Esophagus squamous epithelium (tissue), 5 donors: ENCODE measurements around the gene NOM1. TPM values are rescaled to one million over a fixed set of nuclear protein-coding genes. Genes with fewer than 3 reads are reported as not detected.
"Not testable (repeated sequence)": the region's sequence is repeated elsewhere in the genome, so short reads cannot be mapped to it uniquely, and the experiment has no call there.

Source experiments
- DNase-seq: peaks from one replicate; lab custom pipeline; 2025; lab: John Stamatoyannopoulos, UW
- H3K27ac ChIP-seq, 4 donors: fragments of 200-600 bp; sonication (generic); one replicate each; pipeline ENCODE4 v1.5.1; 2016 to 2019; ENCODE audit warnings: mild to moderate bottlenecking in 1 of 4
- H3K27me3 ChIP-seq, 4 donors: fragments of 200-600 bp; sonication (generic); 1 replicate in 3 of 4; 2 replicates in 1 of 4; pipeline versions ENCODE4 v1.5.1 to v1.6.0; 2017 to 2021; ENCODE audit warnings: antibody characterized with exemption in 1 of 4
- H3K36me3 ChIP-seq, 3 donors: fragments of 200-600 bp; sonication (generic); one replicate each; pipeline ENCODE4 v1.5.1; 2016 to 2019
- H3K4me1 ChIP-seq, 3 donors: fragments of 200-600 bp; sonication (generic); one replicate each; pipeline ENCODE4 v1.5.1; 2017 to 2019
- H3K4me3 ChIP-seq, 4 donors: fragments of 200-600 bp; sonication (generic); 1 replicate in 3 of 4; 2 replicates in 1 of 4; pipeline ENCODE4 v1.5.1; 2016 to 2019; ENCODE audit warnings: mild to moderate bottlenecking in 2 of 4, moderate library complexity in 1 of 4
- H3K9me3 ChIP-seq, 3 donors: fragments of 200-600 bp; sonication (generic); one replicate each; pipeline ENCODE4 v1.5.1; 2016 to 2019
- POLR2A ChIP-seq, 4 donors: fragments of 450-650 bp; IDR thresholded peaks; one replicate each; pipeline ENCODE4 v1.6.1; 2017; ENCODE audit warnings: antibody characterized with exemption in 4 of 4, mild to moderate bottlenecking in 4 of 4, moderate library complexity in 3 of 4
- WGBS, 2 donors: methylation state at CpG; one replicate each; pipeline ENCODE4 v1.1.5; 2018; 5-methylcytosine and 5-hydroxymethylcytosine counted together
- intact Hi-C: fragments of 100-400 bp; cut with DNase I; formaldehyde crosslinking; loops from one replicate; pipeline ENCODE4 v1.15.0; 2022
- total RNA-seq, 4 donors: library from RNA; depleted of rRNA; stranded (reverse); fragments of >200 nt; gene quantifications; one replicate each; pipeline ENCODE4 v1.1.0, GENCODE V29; 2016
- TF ChIP-seq, protein P1 (sequence below), 6 experiments: fragments of 450-650 bp in 4 of 6; fragments of 200-600 bp in 2 of 6; sonication (generic) in 2 of 6; IDR thresholded peaks; one replicate each; pipeline ENCODE4 v1.5.1; 2016 to 2019; ENCODE audit warnings: antibody characterized with exemption in 6 of 6, mild to moderate bottlenecking in 4 of 6, moderate library complexity in 4 of 6
- donor health status: DM: yes; HTN: yes; CAD: no.

The NOM1 gene
- total RNA-seq: 10 to 100 TPM in 3 of 4 donors, 1 to 10 TPM in 1; 4.6 to 26.9 (median 17.8) TPM

GRCh38 chr7:156949541-156950380 lies at the start of gene NOM1:
Gene NOM1 (plus strand): TSS chr7:156949712. CDS start chr7:156949738, 26 bp downstream.
- peak within 1 kb of the TSS; percentile 78 to 99 (median 90) for H3K4me3 ChIP-seq
- peak; percentile 24 for DNase-seq
- H3K27ac ChIP-seq: peak within 1 kb of the TSS; percentile 69 to 84 (median 76)
- WGBS, 2 donors: 0% methylated on average over 9 to 31 of the region's 115 CpGs
- H3K4me1 ChIP-seq: peaks cover 17 to 35% (median 22%) of the 10 kb centered on the region in 3 donors
- H3K9me3 ChIP-seq: no peaks in the 10 kb centered on the region
- TF ChIP-seq, protein P1, sequence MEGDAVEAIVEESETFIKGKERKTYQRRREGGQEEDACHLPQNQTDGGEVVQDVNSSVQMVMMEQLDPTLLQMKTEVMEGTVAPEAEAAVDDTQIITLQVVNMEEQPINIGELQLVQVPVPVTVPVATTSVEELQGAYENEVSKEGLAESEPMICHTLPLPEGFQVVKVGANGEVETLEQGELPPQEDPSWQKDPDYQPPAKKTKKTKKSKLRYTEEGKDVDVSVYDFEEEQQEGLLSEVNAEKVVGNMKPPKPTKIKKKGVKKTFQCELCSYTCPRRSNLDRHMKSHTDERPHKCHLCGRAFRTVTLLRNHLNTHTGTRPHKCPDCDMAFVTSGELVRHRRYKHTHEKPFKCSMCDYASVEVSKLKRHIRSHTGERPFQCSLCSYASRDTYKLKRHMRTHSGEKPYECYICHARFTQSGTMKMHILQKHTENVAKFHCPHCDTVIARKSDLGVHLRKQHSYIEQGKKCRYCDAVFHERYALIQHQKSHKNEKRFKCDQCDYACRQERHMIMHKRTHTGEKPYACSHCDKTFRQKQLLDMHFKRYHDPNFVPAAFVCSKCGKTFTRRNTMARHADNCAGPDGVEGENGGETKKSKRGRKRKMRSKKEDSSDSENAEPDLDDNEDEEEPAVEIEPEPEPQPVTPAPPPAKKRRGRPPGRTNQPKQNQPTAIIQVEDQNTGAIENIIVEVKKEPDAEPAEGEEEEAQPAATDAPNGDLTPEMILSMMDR (IDR thresholded peaks at IDR 0.05): peak; percentile 56 to 96 (median 89)
- peak in 3 of 4 donors; percentile 1 to 60 (median 51) for TF ChIP-seq POLR2A (IDR thresholded peaks at IDR 0.05)
- H3K27me3 ChIP-seq: peaks cover 0 to 5% (median 0%) of the 10 kb centered on the region in 4 donors
- intact Hi-C loops: loop anchor here (10.0 kb wide), 2 partner anchors 195 to 315 kb away; no protein-coding TSS in a partner anchor
- peaks cover 8 to 31% (median 18%) of the 10 kb centered on the region in 3 donors for H3K36me3 ChIP-seq

DNA sequence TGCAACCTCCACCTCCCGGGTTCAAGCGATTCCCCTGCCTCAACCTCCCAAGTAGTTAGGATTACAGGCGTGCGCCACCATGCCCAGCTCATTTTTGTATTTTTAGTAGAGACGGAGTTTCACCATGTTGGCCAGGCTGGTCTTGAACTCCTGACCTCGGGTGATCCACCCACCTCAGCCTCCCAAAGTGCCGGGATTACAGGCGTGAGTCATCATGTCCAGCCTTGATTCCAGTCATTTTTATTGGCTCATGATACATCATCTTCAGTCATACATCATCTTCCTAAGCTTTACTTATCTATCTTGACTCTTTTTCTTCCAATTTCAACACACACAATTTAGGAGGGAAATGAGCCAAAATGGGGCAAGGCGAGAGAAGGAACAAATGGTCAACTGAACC lies 49.4 kb upstream of the NOM1 start:
- WGBS, 2 donors: 60 to 71% methylated on average over 9 of the region's 9 CpGs
- H3K27ac ChIP-seq, H3K27me3 ChIP-seq, DNase-seq, H3K9me3 ChIP-seq, H3K4me3 ChIP-seq, H3K36me3 ChIP-seq, intact Hi-C loops: not testable (repeated sequence)
- peaks cover 0 to 21% (median 9%) of the 10 kb centered on the region in 3 donors for H3K4me1 ChIP-seq

DNA sequence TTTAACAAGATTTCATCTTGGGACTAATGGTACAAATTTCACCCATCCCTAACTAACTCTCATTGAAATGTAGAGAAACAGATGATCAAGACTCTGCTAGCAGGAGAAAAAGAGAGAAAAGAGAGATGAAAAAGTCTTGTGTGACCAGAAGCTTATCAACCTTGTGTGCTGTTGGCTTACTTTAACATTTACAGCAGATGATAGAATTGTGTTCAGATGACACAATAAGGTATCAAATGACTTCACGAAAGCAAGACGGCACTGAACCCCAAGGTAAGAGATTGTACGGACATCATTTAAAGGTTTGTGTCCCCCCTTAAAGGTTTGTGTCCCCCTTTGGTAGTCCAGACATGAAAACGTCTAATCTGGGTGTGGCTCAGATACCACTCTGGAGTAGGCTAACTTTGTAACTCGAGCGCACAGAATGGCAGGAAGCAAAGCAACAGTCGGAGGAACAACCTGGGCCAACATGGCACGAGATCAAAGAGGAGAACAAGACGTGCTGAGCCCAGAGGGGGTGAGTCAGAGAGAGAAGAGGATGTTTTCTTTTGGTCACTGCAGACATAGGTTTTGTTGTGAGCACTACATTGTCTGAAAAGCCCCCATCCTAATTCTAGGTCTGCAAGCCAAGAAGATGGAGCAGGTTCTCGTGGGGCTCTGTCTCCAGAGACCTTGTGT lies 46.1 kb upstream of the NOM1 start:
- Histone ChIP-seq H3K4me1 (peaks cover 0 to 20% (median 7%) of the 10 kb centered on the region in 3 donors), H3K27ac (peak overlapping the region in 3 of 4 donors; percentile 22 to 63 (median 60)), H3K27me3 (peaks cover 0 to 7% (median 0%) of the 10 kb centered on the region in 4 donors), H3K4me3 (no peak overlapping the region), H3K36me3 (no peaks in the 10 kb centered on the region), H3K9me3 (no peaks in the 10 kb centered on the region)
- WGBS, 2 donors: 25 to 30% methylated on average over 10 of the region's 10 CpGs
- DNase-seq: no peak
- TF ChIP-seq, protein P1 (IDR thresholded peaks at IDR 0.05): no peak
- no peak for TF ChIP-seq POLR2A (IDR thresholded peaks at IDR 0.05)
- intact Hi-C loops: no loop called here

- Histone ChIP-seq H3K27ac (no peak overlapping the region), H3K36me3 (no peaks in the 10 kb centered on the region), H3K4me3 (no peak overlapping the region), H3K9me3 (no peaks in the 10 kb centered on the region), H3K27me3 (peaks cover 0 to 14% (median 0%) of the 10 kb centered on the region in 4 donors), H3K4me1 (peaks cover 0 to 28% (median 7%) of the 10 kb centered on the region in 3 donors)
- intact Hi-C loops: no loop called here
- no peak for DNase-seq
- TF ChIP-seq POLR2A (IDR thresholded peaks at IDR 0.05): no peak
- TF ChIP-seq, protein P1 (IDR thresholded peaks at IDR 0.05): no peak
- WGBS, 2 donors: 73 to 79% methylated on average over 3 to 4 of the region's 4 CpGs
Measured at GRCh38 chr7:156906200-156906649, 43.3 kb upstream of the NOM1 start.

DNA sequence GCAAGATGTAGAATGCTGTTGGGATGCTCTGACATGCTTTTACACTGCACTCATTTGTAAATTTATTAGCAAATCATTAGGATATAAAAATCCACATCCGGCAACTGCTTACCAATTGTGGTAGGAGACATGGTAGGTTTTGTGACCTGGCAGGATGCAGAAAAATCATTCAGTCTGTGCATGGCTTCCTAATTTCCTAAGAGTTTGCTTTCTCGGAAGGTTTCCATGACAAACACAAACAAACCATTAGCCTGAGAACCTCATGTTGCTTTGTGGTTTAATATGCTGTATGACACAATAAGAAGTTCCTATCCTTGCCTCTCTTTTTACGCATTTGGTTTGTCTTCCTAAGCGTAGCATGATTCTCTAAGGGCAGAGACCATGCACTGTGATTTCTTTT lies 41.9 kb upstream of the NOM1 start:
- Histone ChIP-seq H3K27ac (peak overlapping the region in 2 of 4 donors; percentile 8 to 54), H3K9me3 (no peaks in the 10 kb centered on the region), H3K27me3 (peaks cover 0 to 14% (median 0%) of the 10 kb centered on the region in 4 donors), H3K4me3 (no peak overlapping the region), H3K36me3 (no peaks in the 10 kb centered on the region), H3K4me1 (peaks cover 0 to 28% (median 7%) of the 10 kb centered on the region in 3 donors)
- intact Hi-C loops: no loop called here
- DNase-seq: no peak
- WGBS, 2 donors: 53 to 71% methylated on average over 4 of the region's 4 CpGs
- no peak for TF ChIP-seq POLR2A (IDR thresholded peaks at IDR 0.05)
- TF ChIP-seq, protein P1 (IDR thresholded peaks at IDR 0.05): no peak

DNA sequence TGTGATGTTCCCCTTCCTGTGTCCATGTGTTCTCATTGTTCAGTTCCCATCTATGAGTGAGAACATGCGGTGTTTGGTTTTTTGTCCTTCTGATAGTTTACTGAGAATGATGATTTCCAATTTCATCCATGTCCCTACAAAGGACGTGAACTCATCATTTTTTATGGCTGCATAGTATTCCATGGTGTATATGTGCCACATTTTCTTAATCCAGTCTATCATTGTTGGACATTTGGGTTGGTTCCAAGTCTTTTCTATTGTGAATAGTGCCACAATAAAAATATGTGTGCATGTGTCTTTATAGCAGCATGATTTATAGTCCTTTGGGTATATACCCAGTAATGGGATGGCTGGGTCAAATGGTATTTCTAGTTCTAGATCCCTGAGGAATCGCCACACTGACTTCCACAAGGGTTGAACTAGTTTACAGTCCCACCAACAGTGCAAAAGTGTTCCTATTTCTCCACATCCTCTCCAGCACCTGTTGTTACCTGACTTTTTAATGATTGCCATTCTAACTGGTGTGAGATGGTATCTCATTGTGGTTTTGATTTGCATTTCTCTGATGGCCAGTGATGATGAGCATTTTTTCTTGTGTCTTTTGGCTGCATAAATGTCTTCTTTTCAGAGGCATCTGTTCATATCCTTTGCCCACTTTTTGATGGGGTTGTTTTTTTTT lies 39.8 kb upstream of the NOM1 start:
- 74 to 97% methylated on average over 2 to 3 of the region's 3 CpGs for WGBS, 2 donors
- intact Hi-C loops, H3K27me3 ChIP-seq, H3K4me3 ChIP-seq, DNase-seq, H3K36me3 ChIP-seq, H3K9me3 ChIP-seq, H3K27ac ChIP-seq: not testable (repeated sequence)
- peaks cover 0 to 12% (median 0%) of the 10 kb centered on the region in 3 donors for H3K4me1 ChIP-seq
